T-helper 2 cell (primary cell): ENCODE results near the gene MSMB.
"Not testable (repeated sequence)": the region's sequence is repeated elsewhere in the genome, so short reads cannot be mapped to it uniquely, and the experiment has no call there.

ENCODE experiments used
- DNase-seq, 5 experiments: peaks; one replicate each; pipeline versions ENCODE4 v3.0.0 to v3.0.0-alpha.2; 2012 to 2022

Gene MSMB

DNA sequence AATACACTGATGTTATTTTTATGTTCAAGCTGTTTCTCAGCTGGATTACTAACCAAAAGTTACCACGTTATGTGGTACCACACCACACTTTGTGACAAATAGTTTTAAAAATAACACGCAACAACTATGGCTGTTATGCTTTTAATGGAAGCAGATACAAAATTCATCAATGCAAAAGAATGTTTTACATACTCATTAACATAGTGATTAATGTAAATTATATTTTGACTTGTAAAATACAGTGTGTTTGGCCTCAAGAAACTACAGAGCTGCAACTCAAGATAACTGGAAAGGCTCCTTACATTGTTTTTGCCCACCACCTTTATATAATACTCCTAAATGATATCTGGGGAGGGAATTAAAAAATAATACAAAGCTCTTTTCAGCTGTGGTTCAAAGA lies 41.1 kb downstream of the MSMB start:
- DNase-seq = no peak

DNA sequence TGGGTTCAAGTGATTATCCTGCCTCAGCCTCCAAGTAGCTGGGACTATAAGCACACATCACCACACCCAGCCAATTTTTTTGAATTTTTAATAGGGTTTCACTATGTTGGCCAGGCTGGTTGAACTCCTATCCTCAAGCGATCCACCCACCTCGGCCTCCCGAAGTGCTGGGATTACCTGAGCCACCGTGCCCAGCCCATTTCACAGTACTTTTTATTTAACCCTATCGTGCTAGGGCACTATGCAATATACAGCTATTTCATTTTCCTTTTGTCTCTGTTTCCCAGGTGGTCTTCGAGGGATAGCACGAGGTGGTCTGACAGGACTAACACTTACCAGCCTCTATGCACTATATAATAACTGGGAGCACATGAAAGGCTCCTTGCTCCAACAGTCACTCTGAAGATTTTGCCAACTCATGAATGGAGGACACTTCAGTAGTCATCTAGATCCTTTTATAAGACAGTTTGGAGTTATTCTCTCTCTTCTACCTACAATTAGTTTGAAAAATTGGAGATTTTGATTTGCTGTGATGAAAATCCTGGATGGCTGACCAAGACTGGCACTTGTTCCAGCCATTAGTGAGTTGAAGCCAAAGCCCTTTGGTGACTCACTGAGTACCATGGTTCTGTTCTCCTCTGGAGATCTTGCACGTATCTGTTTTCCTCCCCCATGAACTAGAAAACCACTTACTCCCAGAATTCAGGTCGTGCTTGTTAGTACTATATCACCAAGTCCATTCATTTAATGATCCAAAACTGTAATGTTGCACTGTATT lies 43.0 kb downstream of the MSMB start:
- no peak for DNase-seq

DNA sequence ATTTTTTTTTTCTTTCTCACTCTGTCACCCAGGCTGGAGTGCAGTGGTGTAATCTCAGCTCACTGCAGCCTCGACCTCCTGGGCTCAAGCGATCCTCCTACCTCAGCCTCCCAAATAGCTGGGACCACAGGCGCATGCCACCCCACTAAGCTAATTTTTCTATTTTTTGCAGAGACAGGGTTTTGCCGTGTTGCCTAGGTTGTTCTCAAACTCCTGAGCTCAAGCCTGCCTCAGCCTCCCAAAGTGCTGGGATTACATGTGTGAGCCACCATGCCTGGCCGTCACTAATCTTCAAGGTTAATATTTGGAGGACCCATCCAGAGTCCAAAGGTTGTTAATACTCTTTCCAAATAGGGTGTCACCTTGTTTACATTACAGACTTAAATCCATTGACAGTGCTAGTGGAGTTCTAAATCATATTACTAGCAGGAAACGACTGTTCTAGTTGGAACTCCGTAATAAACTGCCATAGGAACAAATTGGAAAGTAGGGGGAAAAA lies 43.8 kb downstream of the MSMB start:
- not testable (repeated sequence) for DNase-seq

DNA sequence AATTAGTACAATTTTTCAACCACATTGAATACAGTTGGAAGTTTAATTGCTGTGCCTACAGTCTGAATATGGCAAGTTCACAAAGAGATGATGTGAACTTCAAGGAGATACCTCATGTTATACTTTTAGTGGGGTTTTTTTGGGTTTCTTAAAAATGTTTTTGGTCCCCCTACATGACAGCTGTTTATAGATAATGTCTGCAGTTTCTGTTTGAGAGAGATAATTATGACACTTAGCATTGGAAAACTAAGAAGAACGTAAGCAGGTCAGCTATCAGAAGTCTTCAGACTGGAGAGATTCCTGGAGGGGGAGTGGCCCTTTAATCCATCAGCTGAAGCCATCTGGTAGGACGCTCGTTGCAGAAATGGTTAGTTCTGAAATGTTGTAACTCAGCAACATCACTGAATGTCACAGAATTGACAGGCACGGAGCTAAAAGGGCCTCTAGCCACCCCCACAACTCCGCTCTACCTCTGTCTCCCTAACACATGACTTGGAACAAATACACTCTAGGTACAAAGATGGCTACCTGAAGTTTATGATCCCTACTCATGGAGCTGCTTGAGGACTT lies 44.8 kb downstream of the MSMB start:
- no peak for DNase-seq

DNA sequence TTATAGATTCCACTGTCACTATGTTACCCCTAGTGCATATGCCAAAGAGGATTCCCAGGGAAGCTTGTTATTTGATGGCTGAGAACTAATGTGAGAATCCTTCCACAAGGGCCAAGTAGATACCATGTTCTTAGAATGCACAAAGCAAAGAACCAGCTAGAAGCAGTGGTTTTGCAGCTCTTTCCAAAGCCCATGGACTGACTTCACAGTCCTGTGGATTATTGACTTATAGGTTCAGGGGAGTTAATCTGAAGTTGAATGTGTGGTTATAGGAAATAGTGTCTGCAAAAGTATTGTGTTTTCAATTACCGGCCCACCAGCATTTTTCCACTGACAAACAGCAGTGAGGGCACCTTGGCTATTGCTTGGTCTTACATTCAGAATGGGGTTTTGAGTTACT lies 45.5 kb downstream of the MSMB start:
- DNase-seq = no peak

DNA sequence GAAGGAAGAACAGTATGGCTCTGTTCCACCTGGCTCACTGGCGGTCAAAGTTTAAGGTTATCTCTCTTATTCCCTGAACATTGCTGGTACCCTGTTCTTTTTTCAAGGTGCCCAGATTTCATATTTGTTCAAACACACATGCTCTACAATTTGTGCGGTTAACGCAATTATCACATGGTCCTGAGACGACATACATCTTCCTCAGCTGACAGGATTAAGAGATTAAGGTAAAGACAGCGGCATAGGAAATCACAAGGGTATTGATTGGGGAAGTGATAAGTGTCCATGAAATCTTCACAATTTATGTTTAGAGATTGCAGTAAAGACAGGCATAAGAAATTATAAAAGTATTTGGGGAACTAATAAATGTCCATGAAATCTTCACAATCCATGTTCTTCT lies 46.1 kb downstream of the MSMB start:
- not testable (repeated sequence) for DNase-seq

DNA sequence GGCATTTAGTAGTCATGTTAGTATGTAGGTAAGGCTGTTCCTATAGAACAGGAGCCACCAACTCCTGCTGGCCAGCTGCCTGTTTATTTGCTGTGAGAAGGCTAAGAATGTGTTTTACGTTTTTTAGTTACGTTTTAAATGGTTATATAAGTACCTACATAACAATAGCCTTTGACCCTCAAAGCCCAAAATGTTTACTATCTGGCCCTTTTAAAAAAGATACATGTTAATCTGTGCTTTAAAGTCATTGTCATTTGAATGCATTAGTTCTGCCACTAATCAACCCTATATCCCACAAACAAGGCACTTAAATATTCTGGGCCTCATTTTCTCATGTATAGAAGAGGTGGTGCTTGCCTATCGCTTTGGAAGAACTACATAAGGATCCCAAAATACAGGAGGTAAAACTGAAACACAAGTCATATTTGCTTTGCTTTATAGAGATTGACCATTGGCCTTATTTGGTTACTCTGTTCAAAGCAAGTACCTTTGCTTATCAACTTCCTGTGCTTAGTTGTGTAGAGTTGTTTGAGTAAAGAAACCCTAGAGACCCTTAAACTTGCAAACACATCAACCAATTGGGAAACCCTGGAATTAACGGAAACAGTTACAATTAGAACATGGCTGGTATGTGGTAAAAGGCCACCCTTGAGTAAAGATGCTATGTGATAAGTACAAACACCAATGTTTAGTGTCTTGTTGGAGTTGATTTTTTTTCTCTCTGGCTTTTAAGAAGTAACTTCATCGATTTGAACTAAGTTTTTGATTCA lies 47.9 kb downstream of the MSMB start:
- no peak for DNase-seq

DNA sequence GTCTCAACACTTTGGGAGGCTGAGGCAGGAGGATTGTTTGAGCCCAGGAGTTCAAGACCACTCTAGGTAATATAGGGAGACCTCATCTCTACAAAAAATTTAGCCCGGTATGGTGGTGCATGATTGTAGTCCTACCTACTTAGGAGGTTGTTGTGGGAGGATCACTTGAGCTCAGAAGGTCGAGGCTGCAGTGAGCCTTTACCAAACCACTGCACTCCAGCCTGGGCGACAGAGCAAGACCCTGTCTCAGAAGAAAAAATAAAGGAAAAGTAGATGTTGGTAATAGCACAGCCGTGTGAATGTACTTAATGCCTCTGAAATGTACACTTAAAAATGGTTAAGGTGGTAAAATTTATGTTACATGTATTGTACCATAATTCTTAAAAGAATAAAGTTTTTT lies 48.5 kb downstream of the MSMB start:
- no peak for DNase-seq

DNA sequence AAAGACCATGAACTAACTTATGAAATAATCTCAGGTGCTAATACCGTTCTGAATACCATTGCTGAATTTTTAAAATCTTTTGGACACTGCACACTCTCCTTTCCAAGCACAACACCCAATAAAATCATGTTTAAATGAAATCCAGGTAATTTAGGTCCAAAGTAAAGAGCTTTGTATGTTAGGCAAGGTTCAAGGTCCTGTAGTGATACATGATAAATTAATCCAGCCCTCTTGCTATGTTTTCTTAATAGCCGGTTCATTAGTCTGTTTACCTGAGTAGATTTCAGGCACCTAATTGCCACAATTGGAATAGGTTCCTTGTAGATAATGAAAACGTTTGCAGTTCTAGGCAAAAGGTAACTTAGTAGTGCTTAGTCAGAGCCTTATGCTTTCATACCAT lies 60.5 kb downstream of the MSMB start:
- not testable (repeated sequence) for DNase-seq

DNA sequence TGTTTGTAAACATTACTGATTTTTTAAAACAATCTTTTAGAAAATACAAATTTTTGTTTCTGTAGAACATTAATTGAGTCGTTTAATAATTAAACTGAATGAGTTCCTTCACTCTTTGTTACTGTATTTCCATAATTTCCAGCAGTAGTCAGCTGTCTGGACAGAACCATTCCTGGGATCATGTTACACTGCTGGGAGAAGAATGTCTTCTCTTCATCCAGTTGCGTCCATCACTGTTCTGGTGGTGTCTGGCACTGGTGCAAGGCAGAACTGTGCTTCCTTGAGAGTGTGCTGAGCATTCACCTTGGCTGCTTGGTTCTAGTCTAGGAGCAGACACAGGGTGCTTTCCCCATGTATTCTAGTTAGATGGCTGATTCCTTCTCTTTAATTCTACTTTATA lies 61.6 kb downstream of the MSMB start:
- DNase-seq = not testable (repeated sequence)

DNA sequence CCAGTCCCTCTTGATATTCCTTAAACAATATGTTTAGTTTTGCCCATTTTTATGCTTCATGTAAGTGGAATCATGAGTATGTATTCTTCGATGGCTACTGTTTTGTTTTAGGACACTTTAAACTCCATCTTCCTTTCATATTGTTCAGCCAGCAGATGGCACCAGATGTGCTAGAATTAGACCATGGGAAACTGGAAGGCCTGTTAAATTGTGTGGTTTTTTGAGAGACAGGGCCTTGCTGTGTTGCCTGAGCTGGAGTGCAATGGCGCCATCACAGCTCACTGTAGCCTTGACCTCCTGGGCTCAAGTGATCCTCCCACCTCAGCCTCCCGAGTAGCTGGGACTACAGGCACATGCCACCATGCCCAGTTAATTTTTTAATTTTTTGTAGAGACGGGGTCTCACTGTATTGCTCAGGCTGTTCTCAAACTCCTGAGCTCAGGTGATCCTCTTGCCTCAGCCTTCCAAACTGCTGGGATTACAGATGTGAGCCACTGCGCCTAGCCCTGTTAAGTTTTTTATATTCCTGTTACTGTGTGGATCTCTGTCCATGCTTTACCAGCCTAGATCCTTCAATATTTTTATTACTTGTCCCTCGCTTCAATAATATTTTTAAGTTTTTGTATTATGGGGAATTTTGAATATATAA lies 62.4 kb downstream of the MSMB start:
- peak in 3 of 5 experiments; percentile 15 to 62 (median 17) for DNase-seq
